HEK293T (cell line): ENCODE results near the gene TMEM79.

Experiments
- BHLHE40 ChIP-seq: fragments of 450-650 bp; IDR thresholded peaks from 2 replicates; pipeline ENCODE4 v1.6.1; 2016; ENCODE audit warnings: mild to moderate bottlenecking, moderate library complexity, borderline replicate concordance
- FOXK2 ChIP-seq: fragments of 450-650 bp; IDR thresholded peaks from 2 replicates; pipeline ENCODE4 v1.6.1; 2016; ENCODE audit warnings: mild to moderate bottlenecking
- FOXM1 ChIP-seq: fragments of 450-650 bp; IDR thresholded peaks from 2 replicates; pipeline ENCODE4 v1.6.1; 2017; ENCODE audit warnings: mild to moderate bottlenecking, borderline replicate concordance
- SUZ12 ChIP-seq: fragments of 450-650 bp; IDR thresholded peaks from 2 replicates; pipeline ENCODE4 v1.6.1; 2016; ENCODE audit warnings: mild to moderate bottlenecking
- TARDBP ChIP-seq: fragments of 450-650 bp; IDR thresholded peaks from 2 replicates; pipeline ENCODE4 v1.6.1; 2016

DNA sequence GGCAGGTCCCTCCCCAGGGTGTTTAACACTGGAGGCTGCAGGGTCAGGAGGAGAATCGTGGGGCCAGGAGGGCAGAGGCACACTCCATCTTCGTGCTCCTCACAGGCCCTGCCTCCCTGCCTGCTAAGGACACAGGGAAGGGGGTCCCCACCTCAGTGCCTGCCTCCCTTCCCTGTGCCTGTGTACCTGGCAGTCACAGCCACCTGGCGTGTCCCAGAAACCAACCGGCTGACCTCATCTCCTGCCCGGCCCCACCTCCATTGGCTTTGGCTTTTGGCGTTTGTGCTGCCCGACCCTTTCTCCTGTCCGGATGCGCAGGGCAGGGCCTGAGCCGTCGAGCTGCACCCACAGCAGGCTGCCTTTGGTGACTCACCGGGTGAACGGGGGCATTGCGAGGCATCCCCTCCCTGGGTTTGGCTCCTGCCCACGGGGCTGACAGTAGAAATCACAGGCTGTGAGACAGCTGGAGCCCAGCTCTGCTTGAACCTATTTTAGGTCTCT, 42.8 kb upstream of the TMEM79 start:
- no peak for TF ChIP-seq BHLHE40
- no peak for TF ChIP-seq TARDBP
- TF ChIP-seq FOXK2 = no peak
- no peak for TF ChIP-seq SUZ12
- TF ChIP-seq FOXM1 = no peak
